Measurements from ENCODE around the gene POFUT2.

GRCh38 chr21:45259206-45259840 is 28.4 kb downstream of the POFUT2 start:
- no peak for TF ChIP-seq POLR2AphosphoS5 (IDR thresholded peaks at IDR 0.05)
- TF ChIP-seq, protein P1, sequence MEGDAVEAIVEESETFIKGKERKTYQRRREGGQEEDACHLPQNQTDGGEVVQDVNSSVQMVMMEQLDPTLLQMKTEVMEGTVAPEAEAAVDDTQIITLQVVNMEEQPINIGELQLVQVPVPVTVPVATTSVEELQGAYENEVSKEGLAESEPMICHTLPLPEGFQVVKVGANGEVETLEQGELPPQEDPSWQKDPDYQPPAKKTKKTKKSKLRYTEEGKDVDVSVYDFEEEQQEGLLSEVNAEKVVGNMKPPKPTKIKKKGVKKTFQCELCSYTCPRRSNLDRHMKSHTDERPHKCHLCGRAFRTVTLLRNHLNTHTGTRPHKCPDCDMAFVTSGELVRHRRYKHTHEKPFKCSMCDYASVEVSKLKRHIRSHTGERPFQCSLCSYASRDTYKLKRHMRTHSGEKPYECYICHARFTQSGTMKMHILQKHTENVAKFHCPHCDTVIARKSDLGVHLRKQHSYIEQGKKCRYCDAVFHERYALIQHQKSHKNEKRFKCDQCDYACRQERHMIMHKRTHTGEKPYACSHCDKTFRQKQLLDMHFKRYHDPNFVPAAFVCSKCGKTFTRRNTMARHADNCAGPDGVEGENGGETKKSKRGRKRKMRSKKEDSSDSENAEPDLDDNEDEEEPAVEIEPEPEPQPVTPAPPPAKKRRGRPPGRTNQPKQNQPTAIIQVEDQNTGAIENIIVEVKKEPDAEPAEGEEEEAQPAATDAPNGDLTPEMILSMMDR (IDR thresholded peaks at IDR 0.05 in 8 of 11, conservative IDR thresholded peaks at IDR 0.05 in 3 of 11) = no peak
- TF ChIP-seq POLR2A (IDR thresholded peaks at IDR 0.05) = no peak
